ENCODE data around the gene ROR2.
"Not testable (repeated sequence)": the region's sequence is repeated elsewhere in the genome, so short reads cannot be mapped to it uniquely, and the experiment has no call there.

ROR2 gene

DNA sequence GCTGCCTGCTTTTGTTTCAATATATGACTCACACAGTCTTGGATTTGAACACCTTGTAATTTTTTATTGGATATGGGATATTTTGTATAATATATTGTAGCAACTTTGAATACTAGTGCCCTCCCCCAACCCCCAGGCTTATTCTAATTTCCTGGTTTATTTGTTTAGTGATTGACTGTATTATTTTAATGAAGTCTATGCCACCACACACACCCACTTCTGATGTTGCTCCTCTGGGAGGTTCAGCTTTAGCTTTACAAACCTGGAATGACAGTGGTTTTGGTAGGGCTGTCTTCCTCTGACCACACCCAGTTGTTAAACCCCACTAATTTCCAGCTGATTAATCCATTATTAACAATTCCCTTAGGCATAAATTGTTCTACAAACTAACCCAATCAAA lies 320.3 kb downstream of the ROR2 start:
- DNase-seq (ENCODE audit: low read depth): no peak

DNA sequence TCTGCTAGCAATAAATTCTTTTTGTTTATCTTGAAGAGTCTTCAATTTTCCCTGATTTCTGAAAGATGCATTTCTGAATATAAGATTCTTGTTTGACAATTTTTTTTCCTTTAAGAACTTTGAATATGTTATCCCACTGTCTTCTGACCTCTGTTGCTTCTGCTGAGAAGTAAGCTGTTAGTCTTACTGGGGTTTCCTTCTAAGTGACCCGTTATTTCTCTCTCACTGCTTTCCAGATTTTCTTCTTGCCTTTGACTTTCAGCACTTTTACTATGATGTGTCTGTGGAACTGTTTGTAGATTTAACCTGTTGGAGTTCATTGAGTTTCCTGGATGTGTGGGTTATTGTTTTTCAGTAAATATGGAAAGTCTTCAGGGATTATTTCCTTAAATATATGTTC lies 321.1 kb downstream of the ROR2 start:
- no peak for DNase-seq (ENCODE audit: low read depth)

DNA sequence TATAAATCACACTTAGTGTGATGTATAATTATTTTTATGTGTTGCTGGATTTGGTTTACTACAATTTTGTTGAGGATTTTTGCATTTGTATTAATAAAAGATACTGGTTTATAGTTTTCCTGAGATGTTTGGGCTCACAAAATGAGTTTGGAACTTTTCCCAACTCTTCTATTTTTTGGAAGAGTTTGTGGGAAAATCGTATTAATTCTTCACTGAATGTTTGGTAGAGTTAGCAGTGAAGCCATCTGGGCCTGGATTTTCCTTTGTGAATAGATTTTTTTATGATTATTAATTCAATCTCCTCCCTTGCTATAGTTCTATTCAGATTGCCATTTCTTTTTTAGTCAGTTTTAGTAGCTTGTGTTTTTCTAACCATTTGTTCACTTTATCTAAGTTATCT lies 324.7 kb downstream of the ROR2 start:
- no peak for DNase-seq (ENCODE audit: low read depth)

DNA sequence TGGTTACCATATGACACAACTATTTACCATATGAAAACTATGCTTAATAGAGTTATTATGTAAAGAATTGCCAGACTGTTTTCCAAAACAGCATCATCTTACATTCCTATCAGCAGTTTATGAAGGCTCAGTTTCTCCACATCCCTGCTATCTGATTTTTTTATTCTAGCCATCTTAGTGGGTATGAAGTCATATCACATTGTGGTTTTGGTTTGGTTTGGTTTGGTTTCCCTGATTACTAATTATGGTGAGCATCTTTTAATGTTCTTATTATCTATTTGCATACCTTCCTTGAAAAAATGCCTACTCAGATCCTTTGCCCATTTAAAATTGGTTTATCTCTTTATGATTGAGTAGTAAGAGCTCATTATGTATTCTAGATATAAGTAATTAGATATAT lies 327.0 kb downstream of the ROR2 start:
- DNase-seq (ENCODE audit: low read depth): no peak

DNA sequence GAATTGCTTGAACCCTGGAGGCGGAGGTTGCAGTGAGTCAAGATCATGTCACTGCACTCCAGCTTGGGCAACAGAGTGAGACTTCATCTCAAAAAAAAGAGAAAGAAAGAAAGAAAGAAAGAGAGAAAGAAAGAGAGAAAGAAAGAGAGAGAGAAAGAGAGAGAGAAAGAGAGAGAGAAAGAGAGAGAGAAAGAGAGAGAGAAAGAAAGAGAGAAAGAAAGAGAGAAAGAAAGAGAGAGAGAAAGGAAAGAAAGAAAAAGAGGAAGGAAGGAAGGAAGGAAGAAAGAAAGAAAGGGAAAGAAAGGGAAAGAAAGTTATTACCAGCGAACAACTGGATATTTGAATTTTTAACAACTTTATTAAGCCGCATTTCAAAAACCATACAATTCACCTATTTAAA lies 327.9 kb downstream of the ROR2 start:
- DNase-seq (ENCODE audit: low read depth): not testable (repeated sequence)

DNA sequence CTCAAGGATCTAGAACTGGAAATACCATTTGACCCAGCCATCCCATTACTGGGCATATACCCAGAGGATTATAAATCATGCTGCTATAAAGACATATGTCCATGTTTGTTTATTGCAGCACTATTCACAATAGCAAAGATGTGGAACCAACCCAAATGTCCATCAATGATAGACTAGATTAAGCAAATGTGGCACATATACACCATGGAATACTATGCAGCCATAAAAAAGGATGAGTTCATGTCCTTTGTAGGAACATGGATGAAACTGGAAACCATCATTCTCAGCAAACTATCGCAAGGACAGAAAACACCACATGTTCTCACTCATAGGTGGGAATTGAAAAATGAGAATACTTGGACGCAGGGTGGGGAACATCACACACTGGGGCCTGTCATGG lies 336.0 kb downstream of the ROR2 start:
- DNase-seq (ENCODE audit: low read depth): not testable (repeated sequence)

DNA sequence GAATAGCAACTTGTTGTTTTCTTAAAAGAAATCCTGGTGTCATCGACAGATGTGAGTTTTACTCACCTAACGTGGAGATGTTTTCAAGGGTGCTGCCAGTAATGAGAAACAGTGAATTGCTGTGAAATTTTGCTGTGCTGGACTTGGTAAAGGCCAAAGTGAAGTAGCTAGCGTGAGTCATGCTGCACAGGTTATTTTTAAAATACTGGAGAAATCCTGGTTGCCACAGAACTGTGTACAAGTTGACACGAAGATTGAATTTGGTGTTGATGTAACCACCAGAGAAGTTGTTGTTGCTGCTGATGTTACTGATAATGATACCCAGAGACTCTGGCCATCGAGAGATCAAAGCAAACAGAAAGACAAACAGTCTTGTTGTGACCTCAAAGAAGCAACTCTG lies 338.4 kb downstream of the ROR2 start:
- DNase-seq (ENCODE audit: low read depth): no peak

DNA sequence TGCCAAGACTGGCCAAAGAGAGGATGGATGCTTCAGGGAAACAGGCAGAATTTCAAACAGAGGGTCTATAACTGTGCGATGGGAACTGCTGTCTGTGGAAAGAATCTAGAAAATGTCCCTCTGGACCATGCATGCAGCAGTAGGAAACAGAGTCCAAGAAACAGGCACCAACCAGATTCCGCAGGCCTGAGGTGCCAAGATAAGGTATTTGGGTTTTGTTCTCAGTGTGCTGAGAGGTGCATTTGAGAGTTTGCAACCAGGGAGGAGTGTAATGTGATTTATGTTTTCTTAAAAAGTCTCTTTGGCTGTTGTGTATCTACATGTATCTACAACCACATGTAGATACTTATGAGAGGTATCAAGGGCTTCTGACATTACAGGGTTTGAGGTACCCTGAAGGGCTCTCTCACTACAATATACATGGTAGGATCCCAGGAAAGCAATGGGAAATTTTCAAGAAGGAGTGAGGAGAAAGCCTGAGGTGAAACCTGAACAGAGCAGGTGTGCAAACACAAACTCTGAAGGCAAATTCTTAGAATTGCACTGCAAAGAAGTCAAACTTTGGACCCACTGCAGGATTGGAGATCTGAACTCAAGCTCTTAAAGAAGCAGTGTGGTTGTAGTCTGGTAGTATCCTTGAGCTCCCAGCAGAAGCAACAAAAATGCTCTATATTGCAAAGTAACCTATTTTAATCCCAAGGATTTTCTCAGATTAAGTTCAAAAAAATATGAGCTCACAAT lies 343.6 kb downstream of the ROR2 start:
- no peak for DNase-seq (ENCODE audit: low read depth)

DNA sequence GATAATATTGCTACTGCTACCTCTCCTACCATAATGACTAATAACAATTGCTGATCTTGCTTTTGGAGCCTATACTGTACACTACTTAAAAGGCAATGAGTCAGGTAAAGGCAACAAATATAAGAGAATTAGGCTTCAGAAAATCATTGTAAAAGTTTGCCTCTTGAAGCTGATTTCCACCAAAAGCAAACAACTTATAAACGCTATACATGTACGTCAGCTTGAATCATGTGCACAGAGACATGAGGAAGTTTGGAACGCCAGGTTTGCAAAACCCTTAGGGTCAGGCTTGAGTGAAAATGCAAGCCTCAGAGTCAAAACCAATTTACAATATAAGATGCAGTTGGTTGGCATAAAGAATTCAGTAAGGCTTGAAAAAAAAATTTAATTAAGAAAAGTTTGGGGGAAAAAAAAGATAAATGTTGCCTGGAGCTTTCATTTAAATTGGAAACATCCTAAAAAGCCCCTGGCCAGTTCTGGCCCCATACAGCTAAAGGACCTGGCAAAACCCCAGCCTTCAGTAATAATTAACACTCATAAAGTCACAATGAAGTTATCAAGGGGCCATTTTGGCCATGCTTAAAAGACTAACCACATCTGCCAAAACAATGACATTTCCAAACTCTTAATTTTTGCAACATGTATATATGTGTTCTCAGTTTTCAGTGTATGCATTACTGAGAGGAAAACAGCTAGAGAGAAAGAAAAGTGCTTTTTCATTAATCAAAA lies 345.4 kb downstream of the ROR2 start:
- DNase-seq (ENCODE audit: low read depth): no peak

DNA sequence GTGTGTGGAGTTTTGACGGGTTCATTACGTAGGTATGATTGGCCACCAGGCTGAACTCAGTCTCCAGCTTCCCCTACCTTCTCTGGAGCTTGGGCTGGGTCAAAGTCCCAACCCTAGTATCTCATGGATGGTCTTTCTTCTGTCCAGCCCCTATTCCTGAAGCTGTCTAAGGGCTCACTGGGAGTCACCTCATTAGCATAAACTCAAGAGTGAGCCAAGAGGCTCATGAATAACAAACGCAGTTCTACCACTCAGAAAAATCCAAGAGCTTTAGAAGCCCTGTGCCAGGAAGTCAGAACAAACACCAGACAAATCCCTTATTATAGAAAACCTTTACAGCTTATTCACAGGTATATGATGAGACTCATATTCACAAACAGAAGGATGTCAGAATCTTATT lies 346.1 kb downstream of the ROR2 start:
- DNase-seq (ENCODE audit: low read depth): no peak

DNA sequence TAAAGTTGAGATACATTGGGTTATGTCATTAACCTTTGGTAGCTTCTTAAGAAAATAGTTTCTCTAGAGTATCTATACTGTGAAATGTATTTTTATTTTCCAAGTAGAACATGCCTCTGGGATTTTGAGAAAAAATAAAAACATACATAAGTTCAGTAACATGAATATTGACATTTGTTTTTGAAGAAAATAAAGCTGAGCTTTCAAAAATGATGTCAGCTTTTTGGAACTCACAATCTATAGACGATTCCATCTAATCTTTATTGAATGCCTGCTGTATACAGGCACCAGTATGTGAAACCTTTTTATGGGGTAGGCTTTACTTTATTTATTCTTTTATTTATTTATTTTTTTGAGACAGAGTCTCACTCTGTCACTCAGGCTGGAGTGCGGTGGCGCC lies 350.5 kb downstream of the ROR2 start:
- DNase-seq (ENCODE audit: low read depth): no peak

DNA sequence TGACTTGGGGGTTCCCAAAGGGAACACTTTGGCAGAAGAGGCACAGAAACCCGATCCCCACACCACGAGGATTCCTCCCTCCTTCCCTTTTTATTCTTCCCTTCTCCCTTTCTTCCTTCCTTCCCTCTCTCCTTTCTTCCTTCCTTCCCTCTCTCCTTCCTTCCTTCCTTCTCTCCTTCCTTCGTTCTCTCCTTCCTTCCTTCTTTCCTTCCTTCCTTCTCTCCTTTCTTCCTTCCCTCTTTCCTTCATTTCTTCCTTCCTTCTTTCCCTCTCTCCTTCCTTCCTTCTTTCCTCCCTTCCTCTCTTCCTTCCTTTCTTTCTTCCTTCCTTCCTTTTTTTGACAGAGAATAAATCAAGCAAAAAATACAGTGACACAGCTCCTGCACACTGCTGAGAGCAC lies 358.4 kb downstream of the ROR2 start:
- DNase-seq (ENCODE audit: low read depth): no peak

DNA sequence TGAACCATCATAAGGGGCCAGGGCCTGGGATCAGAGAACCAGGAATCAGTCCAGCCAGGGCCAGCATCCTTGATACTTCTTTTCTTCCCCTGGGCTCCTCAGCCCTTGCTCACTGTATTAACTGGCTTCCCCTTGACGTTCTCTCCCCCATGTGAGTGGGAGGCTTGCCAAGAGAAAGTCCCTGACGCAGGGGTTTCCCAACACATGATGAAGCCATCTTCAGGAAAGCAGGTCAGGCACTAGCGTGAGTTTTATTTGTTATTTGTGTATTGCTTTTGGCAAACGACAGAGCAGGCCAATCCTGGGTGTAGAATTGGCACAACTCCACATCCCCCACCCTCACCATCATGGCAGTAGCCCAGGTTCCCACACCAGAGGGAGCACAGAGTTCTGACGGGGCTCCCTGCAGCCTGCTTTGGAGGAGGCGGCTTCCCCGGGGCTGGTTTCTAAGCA lies 360.9 kb downstream of the ROR2 start:
- no peak for DNase-seq (ENCODE audit: low read depth)

DNA sequence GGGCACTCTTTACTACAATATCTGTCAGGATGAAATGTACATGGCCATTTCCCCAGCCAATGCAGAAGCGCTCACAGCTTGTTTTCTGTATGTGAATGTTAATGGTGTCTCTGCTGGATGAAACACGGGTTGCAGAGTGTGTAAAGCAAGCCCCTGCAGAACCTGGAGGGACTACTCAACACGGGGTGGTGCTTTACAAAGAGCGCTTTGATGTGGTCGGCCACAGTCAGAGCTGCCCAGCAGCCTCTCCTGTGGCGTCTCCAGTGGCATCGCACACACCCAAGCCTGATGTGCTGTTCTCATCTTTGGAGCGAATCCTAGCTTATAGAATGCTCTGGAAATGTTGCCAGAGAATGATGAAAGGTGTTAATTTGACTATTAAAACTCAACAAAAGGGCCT lies 363.7 kb downstream of the ROR2 start:
- DNase-seq (ENCODE audit: low read depth): no peak

DNA sequence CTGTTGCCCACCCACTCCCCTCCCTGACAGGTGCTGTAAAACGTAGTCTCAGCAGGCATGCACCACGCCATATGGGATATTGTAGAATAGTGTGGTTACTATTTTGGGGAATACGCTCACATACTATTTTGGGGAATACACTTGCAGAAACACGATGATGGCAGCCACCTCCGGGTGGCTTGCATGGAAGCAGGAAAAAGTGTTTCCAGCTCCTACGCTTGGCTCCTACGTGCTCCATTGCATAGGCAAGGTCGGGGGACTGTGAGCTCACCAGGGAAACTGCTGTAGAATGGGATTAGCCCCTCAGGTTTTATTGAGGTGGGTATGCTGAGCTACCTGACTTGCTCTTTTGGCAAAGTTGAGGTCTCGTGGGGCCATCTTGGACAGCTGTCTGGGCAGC lies 366.1 kb downstream of the ROR2 start:
- DNase-seq (ENCODE audit: low read depth): no peak

DNA sequence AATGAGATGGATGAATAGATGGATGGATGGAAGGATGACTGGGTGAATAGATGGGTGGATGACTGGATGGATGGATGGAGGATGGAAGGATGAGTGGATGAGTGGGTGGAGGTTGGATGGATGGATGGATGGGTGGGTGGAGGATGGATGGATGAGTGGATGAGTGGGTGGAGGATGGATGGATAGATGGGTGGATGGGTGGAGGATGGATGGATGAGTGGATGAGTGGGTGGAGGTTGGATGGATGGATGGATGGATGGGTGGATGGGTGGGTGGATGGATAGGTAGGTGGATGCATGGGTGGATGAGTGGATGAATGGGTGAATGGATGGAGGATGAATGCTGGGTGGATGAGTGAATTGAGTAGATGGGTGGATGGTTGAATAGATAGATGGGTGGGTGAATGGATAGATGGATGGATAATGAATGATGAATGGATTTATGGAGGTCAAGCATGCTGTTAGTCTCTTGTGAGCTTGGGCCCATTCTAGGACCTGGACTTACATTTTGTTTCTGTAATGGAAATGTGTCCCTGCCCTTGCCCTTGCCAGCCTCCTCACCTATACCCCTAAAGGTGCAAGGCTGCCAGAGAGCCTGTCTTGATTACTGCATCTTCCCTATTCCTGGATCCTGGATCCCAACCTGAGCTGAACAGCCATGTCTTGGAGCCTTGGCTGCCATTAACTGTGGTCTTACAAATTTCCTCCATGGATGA lies 366.7 kb downstream of the ROR2 start:
- DNase-seq (ENCODE audit: low read depth): no peak

DNA sequence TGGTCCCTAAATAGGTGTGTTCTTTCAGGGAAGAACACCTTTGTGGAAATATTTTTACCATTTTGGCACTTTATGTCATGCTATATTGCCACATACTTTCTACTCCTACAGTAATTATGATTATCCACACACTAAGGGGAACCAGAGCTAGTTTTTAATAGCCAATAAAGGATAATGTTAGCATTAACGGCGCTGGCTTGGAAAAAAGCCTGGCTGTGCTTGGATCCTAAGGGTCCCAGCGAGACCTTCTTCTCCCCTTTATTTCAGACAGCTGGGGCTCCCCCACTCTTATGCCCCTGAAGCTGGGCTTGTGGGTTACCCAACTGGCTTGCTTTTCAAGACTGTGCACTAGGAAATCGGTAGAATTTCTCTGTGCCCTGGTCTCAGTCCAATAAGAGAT lies 367.8 kb downstream of the ROR2 start:
- DNase-seq (ENCODE audit: low read depth): no peak

DNA sequence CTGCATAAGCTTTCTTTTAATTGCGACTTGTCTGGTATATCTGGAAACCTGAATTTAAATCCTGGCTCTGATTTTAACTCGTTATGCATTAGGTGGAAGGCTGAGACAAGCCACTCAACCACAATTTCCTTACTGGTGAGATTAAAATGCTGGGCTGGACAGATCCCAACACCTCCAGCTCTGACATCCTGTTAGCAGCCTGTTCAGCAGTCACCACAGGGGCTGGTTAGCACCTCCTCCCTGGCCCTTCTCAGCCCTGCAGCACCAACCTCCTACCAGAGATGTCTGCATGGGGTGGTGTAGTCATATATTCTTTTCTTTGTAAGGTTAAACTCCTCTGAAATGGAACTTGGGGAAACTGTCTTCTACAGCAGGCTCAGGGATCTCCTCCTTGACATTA lies 369.9 kb downstream of the ROR2 start:
- DNase-seq (ENCODE audit: low read depth): no peak

DNA sequence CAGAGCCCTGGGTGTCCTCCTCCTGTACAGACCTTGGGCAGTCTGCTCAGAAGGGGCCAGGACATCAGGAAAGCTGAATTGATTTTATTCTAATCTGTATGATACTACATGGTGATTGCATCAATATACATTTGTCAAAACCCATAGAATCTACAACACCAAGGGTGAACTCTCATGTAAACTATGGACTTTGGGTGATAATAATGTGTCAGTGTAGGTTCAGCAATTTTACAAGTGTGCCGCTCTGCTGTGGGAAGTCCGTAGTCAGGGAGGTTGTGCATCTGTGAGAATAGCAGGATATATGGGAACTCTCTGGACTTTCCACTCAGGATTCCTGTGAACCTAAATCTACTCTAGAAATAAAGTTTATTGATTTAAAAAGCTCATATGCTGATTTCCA lies 371.1 kb downstream of the ROR2 start:
- no peak for DNase-seq (ENCODE audit: low read depth)

DNA sequence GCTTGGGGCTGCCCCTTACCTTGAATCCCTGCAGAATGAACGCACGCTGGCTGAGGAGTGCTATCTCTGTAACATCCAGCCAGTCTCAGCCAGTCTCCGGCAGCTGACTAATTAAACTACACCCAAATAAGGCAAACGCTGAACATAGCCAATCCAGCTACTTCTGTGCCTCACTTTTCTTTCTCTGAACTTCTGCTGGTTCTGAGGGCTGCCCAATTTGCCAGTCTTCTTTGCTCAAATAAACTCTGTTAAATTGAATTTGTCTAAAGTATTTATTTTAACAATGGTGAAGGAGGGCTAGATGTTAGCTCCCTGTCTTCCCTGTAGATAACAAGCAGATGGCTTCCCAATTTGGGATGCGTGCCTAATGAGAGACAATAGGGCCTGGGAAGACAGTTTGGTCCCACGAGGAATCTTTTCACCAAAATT lies 372.4 kb downstream of the ROR2 start:
- no peak for DNase-seq (ENCODE audit: low read depth)

DNA sequence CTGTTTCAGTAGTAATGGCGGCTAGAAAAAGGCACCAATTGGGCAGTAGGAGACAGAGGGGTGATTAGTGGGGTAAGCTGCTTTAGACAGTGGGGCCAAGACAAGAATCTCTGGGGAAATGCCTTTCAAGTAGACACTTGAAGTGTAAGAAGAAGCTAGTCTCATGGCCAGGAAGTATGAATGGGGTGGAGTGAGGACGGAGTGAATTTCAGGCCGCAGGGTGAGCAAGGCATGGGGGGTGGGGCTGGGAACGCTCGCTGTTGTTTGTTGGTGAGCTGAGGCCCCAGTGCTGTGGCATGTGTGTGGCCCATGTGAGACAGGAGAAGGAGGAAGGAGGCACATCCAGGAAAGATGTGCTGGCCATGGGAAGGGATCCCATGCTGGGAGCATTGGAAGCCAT lies 377.2 kb downstream of the ROR2 start:
- DNase-seq (ENCODE audit: low read depth): no peak

DNA sequence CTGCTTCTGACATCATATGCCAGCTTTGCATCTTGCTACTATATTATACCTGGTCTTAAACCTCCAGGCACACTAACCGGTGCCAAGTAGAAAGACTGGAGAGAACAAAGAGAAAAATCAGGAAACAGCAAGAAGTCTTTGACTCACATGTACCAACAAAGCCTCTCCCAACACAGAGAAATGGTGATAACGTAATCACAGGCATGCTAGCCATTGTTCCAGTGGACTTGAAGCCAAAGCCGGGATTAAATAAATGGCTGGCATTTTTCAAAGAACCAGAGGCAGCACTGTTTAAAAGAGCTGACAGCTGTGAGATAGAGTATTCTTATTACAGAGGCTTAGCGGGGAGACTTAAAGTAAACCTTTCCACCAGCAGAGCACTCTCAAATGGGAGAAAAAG lies 378.0 kb downstream of the ROR2 start:
- DNase-seq (ENCODE audit: low read depth): no peak

DNA sequence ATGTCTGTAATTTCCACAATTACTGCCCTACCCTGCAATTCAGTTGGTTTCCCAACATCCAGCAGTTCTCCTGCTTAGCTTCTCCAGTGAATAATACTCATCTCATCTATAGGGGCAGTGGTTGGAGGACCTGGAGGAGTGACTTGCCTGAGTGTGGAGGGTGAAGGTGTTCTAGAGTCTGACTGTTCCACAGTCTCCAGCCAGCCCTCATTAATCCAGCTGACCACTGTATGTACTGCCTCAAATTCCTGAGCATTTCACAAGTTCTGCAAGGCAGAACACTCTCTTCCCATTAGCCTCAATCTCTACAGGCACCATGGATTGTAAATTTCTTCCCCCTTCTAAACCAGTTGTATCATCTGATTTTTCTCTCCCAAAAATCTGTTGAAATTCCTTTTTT lies 379.0 kb downstream of the ROR2 start:
- DNase-seq (ENCODE audit: low read depth): no peak
